Endothelial cell of umbilical vein (primary cell): ENCODE data around the gene RBM26. TPM values are rescaled to one million over a fixed set of nuclear protein-coding genes. Genes with fewer than 3 reads are reported as not detected.

Experiments used
- BruUV-seq: library from RNA; stranded (reverse); fragments of 400-500 nt; replicated peaks from 2 replicates; lab custom pipeline; 2021; lab: Mats Ljungman, UMichigan
- CTCF ChIA-PET: fragments of 300-600, 350-600 bp; sonication (Branson Sonifier 250); formaldehyde crosslinking; loops from one replicate; lab custom pipeline; 2021; ENCODE audit warnings: antibody characterized with exemption, inconsistent platforms; lab: Charles Lee
- POLR2A ChIA-PET: fragments of 300-600, 350-600 bp; sonication (Branson Sonifier 250); formaldehyde crosslinking; loops from one replicate; lab custom pipeline; 2021; ENCODE audit warnings: antibody characterized with exemption, inconsistent platforms; lab: Charles Lee
- DNase-seq: peaks from one replicate; pipeline ENCODE4 v3.0.0-alpha.2; 2011; ENCODE audit warnings: low read depth, low spot score
- FAIRE-seq: peaks from 2 replicates; lab custom pipeline; 2011; peaks lifted over from hg19 to GRCh38; lab: Jason Lieb, UNC
- H2AFZ ChIP-seq: 2 replicates; pipeline ENCODE4 v1.6.0; 2012; ENCODE audit warnings: low read depth, low read length, control low read depth, inconsistent platforms
- H3K27ac ChIP-seq: 2 replicates; pipeline ENCODE4 v1.5.1; 2011; ENCODE audit warnings: low read depth, mild to moderate bottlenecking, control low read depth, low read length, moderate library complexity; ENCODE audit not compliant: insufficient read depth
- H3K27me3 ChIP-seq, 2 experiments: 2 replicates each; pipeline versions ENCODE4 v1.6.0 to v1.6.1; 2011; ENCODE audit warnings: low read length in 2 of 2, mixed read lengths in 1 of 2; ENCODE audit not compliant: control insufficient read depth in 2 of 2, insufficient read depth in 2 of 2
- H3K36me3 ChIP-seq, 2 experiments: 2 replicates in 1 of 2; 3 replicates in 1 of 2; pipeline ENCODE4 v1.5.1; 2011; ENCODE audit warnings: low read length in 2 of 2, mild to moderate bottlenecking in 1 of 2, moderate library complexity in 1 of 2; ENCODE audit not compliant: control insufficient read depth in 2 of 2, insufficient read depth in 2 of 2; ENCODE audit errors: extremely low read depth in 1 of 2
- H3K4me1 ChIP-seq: 3 replicates; pipeline ENCODE4 v1.5.1; 2011; ENCODE audit warnings: mild to moderate bottlenecking, low read length; ENCODE audit not compliant: control insufficient read depth, insufficient read depth; ENCODE audit errors: extremely low read depth
- H3K4me2 ChIP-seq: 2 replicates; pipeline ENCODE4 v1.6.1; 2011; ENCODE audit warnings: low read length, control low read depth, mixed read lengths; ENCODE audit not compliant: insufficient read depth
- H3K4me3 ChIP-seq, 3 experiments: fragments of 200-600 bp in 1 of 3; sonication (generic), shearing (Covaris generic) in 1 of 3; replicated peaks in 1 of 3; 2 replicates each; pipeline ENCODE4 v1.5.1; 2011 to 2016; ENCODE audit warnings: control low read depth in 3 of 3, low read length in 3 of 3, mild to moderate bottlenecking in 2 of 3, inconsistent platforms in 1 of 3, low read depth in 1 of 3, moderate library complexity in 1 of 3; ENCODE audit not compliant: insufficient read depth in 1 of 3
- H3K79me2 ChIP-seq: 2 replicates; pipeline ENCODE4 v1.6.0; 2012; ENCODE audit warnings: low read length, inconsistent platforms; ENCODE audit not compliant: control insufficient read depth, insufficient read depth
- H3K9ac ChIP-seq: replicated peaks from 2 replicates; pipeline ENCODE3; 2011; ENCODE audit warnings: low read length, control low read depth; ENCODE audit not compliant: insufficient read depth; ENCODE audit errors: extremely low read depth
- H3K9me1 ChIP-seq: replicated peaks from 3 replicates; pipeline ENCODE4 v1.6.0; 2011; ENCODE audit warnings: mild to moderate bottlenecking, low read length; ENCODE audit not compliant: control insufficient read depth, insufficient read depth; ENCODE audit errors: extremely low read depth
- H3K9me3 ChIP-seq: replicated peaks from 2 replicates; pipeline ENCODE4 v1.5.1; 2012; ENCODE audit warnings: low read length, inconsistent platforms; ENCODE audit not compliant: control insufficient read depth, insufficient read depth
- H4K20me1 ChIP-seq: replicated peaks from 2 replicates; pipeline ENCODE3; 2011; ENCODE audit warnings: mild to moderate bottlenecking, low read length; ENCODE audit not compliant: control insufficient read depth, insufficient read depth; ENCODE audit errors: extremely low read depth
- EZH2 ChIP-seq: IDR thresholded peaks from 2 replicates; pipeline ENCODE4 v1.6.1; 2012; ENCODE audit warnings: borderline replicate concordance, low read depth, mild to moderate bottlenecking, moderate library complexity, low read length, inconsistent platforms; ENCODE audit not compliant: severe bottlenecking
- FOS ChIP-seq: IDR thresholded peaks from 2 replicates; pipeline ENCODE4 v1.6.1; 2011; ENCODE audit warnings: mild to moderate bottlenecking, low read length, moderate library complexity, borderline replicate concordance; ENCODE audit not compliant: insufficient read depth
- GATA2 ChIP-seq: IDR thresholded peaks from 2 replicates; pipeline ENCODE4 v1.7.0; 2011; ENCODE audit warnings: low read depth, mild to moderate bottlenecking, moderate library complexity, mixed read lengths, low read length; ENCODE audit not compliant: insufficient read length, insufficient read depth
- JUN ChIP-seq: IDR thresholded peaks from 2 replicates; pipeline ENCODE4 v1.6.1; 2011; ENCODE audit warnings: borderline replicate concordance, low read depth; ENCODE audit not compliant: insufficient read length, insufficient read depth
- MYC ChIP-seq: IDR thresholded peaks from one replicate; pipeline ENCODE4 v1.6.1; 2011; ENCODE audit warnings: mild to moderate bottlenecking, low read depth, low read length
- POLR2A ChIP-seq: IDR thresholded peaks from 2 replicates; pipeline ENCODE4 v1.6.1; 2012; ENCODE audit warnings: low read depth, mild to moderate bottlenecking, control low read depth, low read length
- POLR2AphosphoS5 ChIP-seq: IDR thresholded peaks from 2 replicates; pipeline ENCODE4 v1.6.1; 2012; ENCODE audit warnings: low read depth, mild to moderate bottlenecking, control low read depth, low read length, moderate library complexity; ENCODE audit not compliant: insufficient read depth
- dilution Hi-C: fragments of 300-500 bp; cut with MboI; formaldehyde crosslinking; loops from one replicate; pipeline ENCODE4 v1.15.0; 2019; ENCODE audit warnings: low sequenced_read_pairs; ENCODE audit not compliant: extremely low pct_ligation_motif_present
- intact Hi-C: fragments of 100-400 bp; cut with micrococcal nuclease; formaldehyde crosslinking; loops from one replicate; pipeline ENCODE4 v1.10.0; 2022
- polyA plus RNA-seq, 4 experiments: library from polyadenylated mRNA; depleted of rRNA in 3 of 4; stranded (reverse) in 3 of 4; unstranded in 1 of 4; fragments of >200 nt; gene quantifications; 2 replicates each; pipeline versions ENCODE4 v1.2.1 to v1.2.3, GENCODE V29; 2011 to 2012; ENCODE audit warnings: missing spikeins in 1 of 4
- total RNA-seq: library from RNA; stranded (reverse); gene quantifications from 2 replicates; pipeline ENCODE4 v1.2.3, GENCODE V29; 2021
- TF ChIP-seq, protein P1 (sequence below): IDR thresholded peaks from 2 replicates; pipeline ENCODE4 v1.6.1; 2011; ENCODE audit not compliant: insufficient read depth, insufficient read length
- TF ChIP-seq, protein P2 (sequence below), 2 donors: IDR thresholded peaks; 1 replicate in 1 of 2; 2 replicates in 1 of 2; pipeline ENCODE4 v1.5.1; 2011; ENCODE audit warnings: low read length in 2 of 2, mild to moderate bottlenecking in 2 of 2, moderate library complexity in 2 of 2, control low read depth in 1 of 2, inconsistent platforms in 1 of 2, low read depth in 1 of 2; ENCODE audit not compliant: insufficient read depth in 1 of 2; ENCODE audit errors: extremely low read depth in 1 of 2

Gene RBM26
- total and polyA plus RNA-seq, 2 donors (not counting 3 experiments of a cell fraction or from before 2014, with no cell fraction given) = 14.8 to 54.3 TPM

DNA sequence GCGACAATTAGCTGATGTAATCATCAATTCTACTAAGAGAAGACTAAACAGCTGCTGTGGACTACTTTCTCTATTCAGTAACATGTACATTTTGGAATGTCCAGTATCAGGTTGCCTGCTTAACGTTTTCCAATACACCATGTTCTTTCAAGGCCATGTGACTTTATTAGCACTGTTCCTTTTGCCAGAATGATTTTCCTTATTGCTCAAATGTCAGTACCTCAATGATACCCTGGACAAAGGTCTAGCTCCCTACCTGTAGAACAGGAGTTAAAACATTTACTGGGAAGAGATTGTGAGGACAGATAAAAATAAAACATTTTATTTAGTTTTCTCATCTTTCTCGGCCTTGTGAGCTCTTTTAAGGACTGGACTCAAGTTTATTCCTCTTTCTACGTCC, 3.8 kb upstream of the RBM26 start:
- Histone ChIP-seq H3K27ac (no peak overlapping the region), H3K79me2 (peaks cover 11% of the 10 kb centered on the region), H3K27me3 (no peaks in the 10 kb centered on the region), H4K20me1 (no peaks in the 10 kb centered on the region), H3K36me3 (no peaks in the 10 kb centered on the region), H3K9me3 (no peaks in the 10 kb centered on the region), H3K9me1 (no peaks in the 10 kb centered on the region), H3K4me1 (peaks cover 6% of the 10 kb centered on the region), H3K4me2 (no peak overlapping the region), H2AFZ (no peak overlapping the region), H3K9ac (no peak overlapping the region), H3K4me3 (no peak overlapping the region)
- no peak for FAIRE-seq
- DNase-seq = no peak
- dilution Hi-C loops = no loop called here
- POLR2A ChIA-PET = no interaction called here
- CTCF ChIA-PET = interaction anchor here (1.8 to 3.4 kb wide), 2 partner anchors 14 to 132 kb away, joined by 7 to 15 read pairs; no protein-coding TSS in a partner anchor
- TF ChIP-seq MYC = no peak
- no peak for TF ChIP-seq EZH2
- no peak for TF ChIP-seq FOS
- no peak for TF ChIP-seq GATA2
- no peak for TF ChIP-seq POLR2A
- TF ChIP-seq, protein P1, sequence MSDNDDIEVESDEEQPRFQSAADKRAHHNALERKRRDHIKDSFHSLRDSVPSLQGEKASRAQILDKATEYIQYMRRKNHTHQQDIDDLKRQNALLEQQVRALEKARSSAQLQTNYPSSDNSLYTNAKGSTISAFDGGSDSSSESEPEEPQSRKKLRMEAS = no peak
- no peak for TF ChIP-seq POLR2AphosphoS5
- TF ChIP-seq, protein P2, sequence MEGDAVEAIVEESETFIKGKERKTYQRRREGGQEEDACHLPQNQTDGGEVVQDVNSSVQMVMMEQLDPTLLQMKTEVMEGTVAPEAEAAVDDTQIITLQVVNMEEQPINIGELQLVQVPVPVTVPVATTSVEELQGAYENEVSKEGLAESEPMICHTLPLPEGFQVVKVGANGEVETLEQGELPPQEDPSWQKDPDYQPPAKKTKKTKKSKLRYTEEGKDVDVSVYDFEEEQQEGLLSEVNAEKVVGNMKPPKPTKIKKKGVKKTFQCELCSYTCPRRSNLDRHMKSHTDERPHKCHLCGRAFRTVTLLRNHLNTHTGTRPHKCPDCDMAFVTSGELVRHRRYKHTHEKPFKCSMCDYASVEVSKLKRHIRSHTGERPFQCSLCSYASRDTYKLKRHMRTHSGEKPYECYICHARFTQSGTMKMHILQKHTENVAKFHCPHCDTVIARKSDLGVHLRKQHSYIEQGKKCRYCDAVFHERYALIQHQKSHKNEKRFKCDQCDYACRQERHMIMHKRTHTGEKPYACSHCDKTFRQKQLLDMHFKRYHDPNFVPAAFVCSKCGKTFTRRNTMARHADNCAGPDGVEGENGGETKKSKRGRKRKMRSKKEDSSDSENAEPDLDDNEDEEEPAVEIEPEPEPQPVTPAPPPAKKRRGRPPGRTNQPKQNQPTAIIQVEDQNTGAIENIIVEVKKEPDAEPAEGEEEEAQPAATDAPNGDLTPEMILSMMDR (IDR thresholded peaks at IDR 0.05; ENCODE audit: extremely low read depth in 1 of 2, insufficient read depth in 1 of 2, low read depth in 1 of 2, low read length in 2 of 2) = no peak
- no peak for TF ChIP-seq JUN
- BruUV-seq = no TSS peak
- intact Hi-C loops = loop anchor here (5.0 kb wide), 1 partner anchor 132 kb away; no protein-coding TSS in a partner anchor
